ENCODE measurements around the gene GAREM1.

GAREM1 gene

DNA sequence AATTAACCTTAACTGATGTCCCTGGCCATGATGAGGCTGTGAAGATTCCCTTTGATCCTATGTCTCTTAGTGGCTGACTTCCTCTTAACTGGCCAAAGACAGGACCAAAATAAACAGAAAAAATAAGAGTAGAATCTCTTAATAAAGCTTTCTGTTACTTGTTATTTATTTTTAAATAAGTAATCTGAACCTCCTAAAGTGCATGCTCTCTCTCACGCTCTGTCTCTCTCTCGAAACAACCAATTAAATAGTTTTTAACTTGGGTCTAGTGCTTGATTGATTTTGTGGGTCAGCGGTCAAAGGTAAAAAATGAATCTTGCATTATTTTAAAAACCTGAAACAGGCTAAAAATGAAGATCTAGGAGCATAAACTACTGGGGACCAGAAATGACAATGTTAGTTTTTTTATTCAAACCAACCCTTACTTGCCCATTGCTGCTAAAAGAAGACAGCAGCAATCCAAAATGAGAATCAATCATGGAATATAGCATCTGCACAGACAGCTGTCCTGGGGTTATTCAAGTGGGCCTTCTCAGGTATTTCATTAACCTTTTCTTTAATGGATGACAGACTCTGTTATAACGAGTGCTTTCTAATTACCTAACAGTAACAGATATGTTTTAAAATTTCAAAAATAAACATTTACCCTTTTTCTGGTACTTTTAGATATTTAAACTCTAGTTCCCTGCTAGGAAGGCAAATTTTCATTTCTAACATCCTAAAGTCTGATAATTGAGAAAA is 11.2 kb downstream of the GAREM1 start:
- no peak for DNase-seq (ENCODE audit: low spot score)

DNA sequence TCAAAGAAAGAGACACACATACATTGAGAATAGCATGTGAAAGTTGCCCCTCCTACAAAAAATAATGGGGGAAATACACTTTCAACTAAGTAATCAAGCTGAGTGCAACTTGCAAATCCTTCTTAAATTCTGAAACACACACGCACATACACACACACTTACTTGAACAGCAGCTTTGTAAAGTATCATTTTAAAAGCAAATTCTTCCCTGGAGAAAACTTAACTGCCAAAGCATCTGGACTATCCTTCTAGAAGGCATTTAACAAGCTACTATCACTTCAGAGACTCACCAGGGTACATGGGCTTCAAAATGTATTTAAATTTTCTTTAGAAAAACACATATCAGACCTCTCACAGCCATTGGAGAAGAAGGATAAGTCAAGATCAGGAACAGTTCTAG is 15.3 kb downstream of the GAREM1 start:
- DNase-seq (ENCODE audit: low spot score) = no peak

DNA sequence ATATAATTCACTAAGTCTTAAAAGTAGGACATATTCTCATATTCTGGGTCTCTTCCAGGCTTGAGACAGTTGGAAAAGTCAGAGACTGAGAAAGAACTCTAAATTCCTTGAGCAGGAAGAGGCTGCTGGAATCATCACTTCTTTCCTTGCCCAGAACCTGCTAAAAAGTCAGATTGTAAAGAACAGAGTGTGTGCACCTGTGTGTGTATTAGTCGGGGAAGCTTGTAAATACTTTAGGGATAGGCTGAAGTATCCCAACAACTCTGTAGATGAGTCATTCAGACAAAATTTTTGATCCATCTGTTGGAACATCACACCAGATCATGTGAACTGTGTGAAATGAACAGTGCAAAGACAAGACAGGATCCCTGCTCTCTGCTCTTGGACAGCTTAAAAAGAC is 16.1 kb downstream of the GAREM1 start:
- no peak for DNase-seq (ENCODE audit: low spot score)

DNA sequence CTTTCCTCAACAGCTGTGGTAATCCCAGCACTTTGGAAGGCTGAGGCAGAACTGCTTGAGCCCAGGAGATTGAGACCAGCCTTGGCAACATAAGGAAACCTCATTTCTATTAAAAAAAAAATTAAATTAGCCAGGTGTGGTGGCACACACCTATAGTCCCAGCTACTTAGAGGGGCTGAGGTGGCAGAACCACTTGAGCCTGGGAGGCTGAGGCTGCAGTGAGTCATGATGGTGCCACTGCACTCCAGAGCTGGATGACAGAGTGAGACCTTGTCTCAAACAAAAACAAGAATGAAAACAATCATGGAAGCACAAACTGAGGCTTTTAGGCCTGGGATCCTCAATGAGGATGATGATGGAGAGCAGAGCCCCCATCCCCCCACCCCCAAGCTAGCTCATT is 19.8 kb downstream of the GAREM1 start:
- DNase-seq (ENCODE audit: low spot score) = no peak

DNA sequence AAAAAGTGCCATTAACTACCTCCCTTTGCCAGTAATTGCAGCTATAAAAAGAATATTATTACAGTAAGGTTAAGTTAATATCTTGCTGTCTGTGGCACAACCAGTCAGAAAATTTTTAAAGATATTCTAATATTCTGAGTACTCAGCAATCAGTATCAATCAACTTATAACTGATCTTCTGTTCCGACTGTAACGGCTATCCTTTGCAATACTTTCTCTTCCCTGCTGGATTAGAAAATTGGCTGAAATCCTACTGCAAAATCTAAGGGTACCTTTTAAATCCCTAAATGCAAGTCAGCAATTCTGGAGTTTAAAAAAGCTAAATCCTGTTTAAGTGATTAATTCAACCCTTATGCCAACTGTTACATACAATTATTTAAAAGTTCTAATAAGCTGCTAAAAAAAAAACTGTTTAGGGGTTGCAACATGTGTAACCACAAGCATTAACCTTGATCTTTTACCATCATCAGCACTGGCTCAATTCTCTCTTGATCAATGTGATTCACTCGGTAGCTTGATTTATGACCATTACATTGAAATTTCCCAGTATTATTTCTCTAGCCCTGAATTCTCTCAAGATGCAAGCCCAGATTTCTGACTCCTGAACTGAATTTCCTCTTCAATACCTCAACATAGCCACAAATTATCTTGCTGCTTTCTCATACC is 20.5 kb downstream of the GAREM1 start:
- no peak for DNase-seq (ENCODE audit: low spot score)

DNA sequence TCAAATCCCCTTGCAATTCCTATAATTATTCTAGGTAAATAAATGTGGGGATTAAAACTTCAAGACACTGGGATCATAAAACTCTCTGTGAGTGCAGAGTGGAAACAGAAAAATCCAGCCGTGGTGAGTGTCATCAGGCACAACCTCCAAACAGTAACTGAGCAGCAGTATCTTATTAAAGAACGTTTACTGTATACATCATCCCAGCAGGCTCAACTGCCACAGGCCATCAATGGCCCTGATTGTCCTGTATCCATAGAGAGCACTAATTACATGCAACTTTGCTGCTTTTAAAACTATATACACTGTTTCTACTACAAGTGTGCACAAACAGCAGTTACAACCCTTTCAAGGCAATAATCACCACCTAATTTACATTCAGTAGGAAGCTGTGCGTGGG is 23.9 kb downstream of the GAREM1 start:
- DNase-seq (ENCODE audit: low spot score) = no peak

DNA sequence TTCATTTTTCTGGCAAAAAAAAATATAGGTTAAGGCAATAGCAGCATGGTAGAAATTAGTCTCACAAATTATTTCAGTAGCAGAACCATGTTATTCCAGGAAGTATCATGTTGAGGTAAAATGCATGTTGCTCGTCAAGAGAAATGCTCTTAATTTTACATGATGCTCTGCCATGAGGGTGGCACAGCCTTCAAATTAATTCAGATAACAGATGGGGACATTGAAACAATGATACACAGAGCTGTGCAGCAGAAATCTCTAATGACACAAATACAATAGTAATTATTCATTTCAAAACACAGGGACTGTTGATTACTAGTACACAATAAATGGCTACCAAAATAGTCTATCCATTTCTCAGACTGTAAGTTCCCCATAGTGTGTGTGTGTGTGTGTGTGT is 24.8 kb downstream of the GAREM1 start:
- DNase-seq (ENCODE audit: low spot score) = no peak

DNA sequence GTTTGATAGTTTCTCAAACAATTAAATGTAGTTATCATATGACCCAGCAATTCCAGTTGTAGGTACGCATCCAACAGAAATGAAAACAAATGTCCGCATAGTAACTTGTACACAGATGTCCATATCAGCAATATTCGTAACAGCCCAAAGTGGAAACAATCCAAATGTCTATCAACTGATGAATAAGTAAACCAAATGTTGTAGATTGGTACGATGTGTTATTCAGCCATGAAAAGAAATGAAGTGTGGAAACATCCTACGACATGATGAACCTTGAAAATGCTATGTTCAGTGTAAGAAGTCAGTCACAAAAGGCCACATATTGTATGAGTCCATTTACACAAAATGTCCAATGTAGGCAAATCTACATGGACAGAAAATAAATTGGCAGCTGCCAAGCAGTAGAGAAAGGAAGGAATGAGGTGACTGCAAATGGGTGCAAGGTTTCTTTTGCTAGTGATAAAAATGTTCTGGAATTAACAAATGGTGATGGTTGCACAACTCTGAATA is 26.9 kb downstream of the GAREM1 start:
- no peak for DNase-seq (ENCODE audit: low spot score)

DNA sequence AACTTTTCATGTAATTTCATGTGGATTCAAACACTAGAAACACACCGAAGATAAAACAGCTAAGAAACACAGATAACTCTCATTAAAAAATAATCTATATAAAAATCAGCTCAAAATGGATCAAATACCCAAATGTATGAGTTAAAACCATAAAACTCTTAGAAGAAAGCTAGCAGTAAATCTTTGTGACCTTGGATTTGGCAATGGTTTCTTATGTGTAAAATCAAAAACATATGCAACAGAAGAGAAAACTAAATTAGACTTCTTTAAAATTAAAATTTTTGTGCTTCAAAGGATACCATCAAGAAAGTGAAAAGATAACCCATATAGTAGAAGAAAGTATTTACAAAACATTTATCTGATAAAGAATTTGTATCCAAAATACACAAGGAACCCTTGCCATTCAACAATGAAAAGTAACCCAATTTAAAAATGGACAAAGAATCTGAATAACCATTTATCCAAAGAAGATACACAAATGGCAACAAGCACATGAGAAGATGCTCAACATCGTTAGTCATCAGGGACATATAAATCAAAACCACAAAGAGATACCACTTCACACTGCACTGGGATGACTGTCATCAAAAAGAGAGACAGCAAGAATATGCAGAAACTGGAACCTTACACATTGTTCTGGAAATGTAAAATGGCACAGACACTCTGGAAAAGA is 27.5 kb downstream of the GAREM1 start:
- DNase-seq (ENCODE audit: low spot score) = no peak

DNA sequence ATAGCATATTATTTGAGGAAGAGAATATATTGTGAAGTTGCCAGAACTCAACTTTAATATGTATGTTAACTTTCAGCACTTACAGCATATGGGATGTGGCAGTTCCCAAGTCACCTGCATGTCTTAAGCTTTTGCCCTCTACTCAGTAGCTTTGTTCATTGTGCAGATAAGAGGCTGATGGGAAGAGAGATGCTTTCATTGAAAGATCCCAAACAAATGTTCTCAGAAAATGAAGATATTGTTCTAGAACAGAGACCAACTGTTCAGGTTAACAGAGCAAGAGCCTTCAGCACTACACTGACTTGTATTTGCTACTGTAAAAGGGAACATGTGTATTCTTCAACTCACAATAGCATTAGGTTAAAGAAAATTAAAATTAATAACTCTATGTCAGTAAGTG is 28.1 kb downstream of the GAREM1 start:
- DNase-seq (ENCODE audit: low spot score) = no peak

DNA sequence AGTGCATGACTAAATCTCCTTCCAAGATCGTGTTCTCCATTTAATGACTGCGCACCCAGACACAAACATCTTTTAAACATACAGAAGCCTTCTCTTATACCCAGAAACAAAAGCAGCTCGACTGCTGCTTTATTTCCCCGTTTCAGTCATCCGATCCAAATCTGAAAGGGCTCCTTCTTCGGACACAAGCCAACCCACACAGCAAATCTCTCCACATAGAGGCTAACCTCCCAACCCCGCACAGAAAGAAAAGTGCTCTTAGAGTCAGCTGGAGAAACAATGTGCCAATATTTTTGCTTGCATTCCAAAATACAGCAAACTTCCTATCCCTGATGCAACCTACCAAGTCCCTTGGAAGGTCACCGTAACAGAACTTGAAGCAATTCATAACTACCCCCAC is 29.1 kb downstream of the GAREM1 start:
- no peak for DNase-seq (ENCODE audit: low spot score)

DNA sequence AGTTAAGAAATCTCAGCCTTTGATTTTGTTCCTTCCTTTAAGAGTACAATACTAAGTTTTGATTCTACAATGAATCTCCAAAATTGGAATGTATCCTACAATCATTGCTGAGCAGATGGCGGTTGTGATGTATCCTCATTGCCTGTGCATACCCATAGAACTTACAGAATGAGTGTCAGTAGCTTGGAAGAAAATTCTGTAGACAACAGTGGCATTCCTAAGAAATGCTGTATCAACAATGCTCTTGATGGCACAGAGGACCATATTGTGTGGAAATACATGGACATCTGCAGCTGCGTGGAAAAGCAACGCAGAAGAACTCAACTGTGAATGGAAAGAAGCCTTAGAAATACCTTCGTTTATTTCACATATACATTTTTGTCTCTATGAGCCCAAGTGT is 30.2 kb downstream of the GAREM1 start:
- no peak for DNase-seq (ENCODE audit: low spot score)

DNA sequence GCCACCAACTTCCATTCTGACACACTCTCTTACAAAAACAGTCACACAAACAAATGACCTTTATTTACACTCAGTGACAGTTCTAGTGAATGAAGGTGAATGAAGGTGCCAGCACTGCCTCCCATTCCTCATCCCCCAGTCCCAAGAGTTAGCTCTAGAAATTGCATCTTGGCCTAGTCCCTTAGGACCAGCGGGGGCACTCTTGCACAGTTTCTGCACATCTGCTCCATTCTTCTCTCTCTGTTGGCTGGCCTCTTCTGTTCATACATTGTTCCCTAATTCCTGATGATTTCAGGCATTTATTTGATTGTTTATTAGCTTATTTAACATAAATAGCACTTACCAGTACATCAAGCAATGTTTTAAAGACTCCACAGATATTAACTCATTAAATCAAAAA is 30.9 kb downstream of the GAREM1 start:
- DNase-seq (ENCODE audit: low spot score) = no peak

DNA sequence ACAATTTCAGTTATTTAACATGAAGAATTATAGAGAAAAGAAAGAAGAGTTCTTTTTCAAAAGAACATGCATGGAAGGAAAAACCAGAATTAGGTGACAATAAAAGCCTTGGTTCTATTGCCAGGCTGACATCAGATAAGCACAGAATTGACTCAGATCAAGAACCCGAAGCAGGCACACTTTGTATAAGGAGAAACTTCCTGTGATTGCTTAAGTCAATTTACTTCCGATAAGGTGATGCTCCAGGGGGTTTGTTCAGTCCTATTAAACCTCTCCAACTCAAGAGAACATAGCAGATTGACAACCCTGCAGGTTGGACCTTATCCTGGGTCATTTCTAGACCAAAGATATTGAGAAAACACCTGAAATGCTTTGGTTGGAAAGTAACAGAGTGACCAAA is 31.4 kb downstream of the GAREM1 start:
- no peak for DNase-seq (ENCODE audit: low spot score)

DNA sequence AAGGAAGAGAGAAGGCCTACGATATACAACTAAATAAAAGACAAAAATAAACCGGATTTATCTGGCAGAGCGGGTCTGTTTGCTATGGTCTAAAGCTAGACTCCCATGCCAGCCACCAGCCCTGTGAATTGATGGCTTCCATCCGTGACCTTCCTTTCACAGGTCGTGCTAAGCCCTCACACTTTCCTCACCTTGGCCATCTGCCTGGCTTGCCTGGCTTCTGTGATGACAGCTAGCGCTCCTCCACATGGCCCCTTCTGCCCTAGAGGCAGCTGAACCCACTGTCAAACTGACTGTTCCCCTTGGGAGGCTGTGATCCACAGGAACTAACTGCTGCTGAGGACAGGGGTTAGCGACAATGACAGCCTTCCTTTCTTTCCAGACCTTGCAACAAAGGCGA is 32.5 kb downstream of the GAREM1 start:
- DNase-seq (ENCODE audit: low spot score) = no peak

DNA sequence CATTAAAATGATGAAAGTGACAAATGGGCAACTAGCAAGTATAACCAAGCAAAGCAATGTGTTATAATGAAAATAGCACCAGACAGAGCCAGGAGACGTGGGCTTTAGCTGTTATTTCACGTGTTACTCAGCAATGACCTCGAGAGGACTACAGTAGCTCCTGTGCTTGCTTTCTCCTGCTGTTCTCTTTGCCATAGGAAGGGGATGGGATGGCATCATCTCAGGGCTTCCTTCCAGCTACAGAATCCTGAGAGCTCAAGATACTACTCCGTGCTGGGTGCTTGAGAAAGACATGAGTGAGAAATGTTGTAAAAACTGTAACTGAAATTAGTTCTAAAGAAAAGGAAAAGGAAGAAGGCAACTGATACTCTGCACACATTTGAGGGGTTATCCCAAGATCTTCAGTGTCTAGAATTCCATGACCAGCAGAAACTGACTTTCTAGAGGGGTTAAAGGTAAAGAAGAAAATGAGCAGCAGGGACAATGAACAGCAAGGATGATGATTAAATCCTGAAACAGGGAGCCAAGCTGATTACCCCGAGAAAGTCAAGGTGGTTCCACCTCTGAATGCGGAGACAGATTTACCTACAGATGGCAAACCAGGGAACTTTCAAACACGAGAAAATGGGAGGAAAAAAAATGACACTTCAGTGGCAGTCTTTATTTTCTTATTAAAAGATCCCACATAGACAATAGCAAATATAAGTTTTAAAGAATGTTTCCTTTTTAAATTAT is 33.4 kb downstream of the GAREM1 start:
- DNase-seq (ENCODE audit: low spot score) = no peak

DNA sequence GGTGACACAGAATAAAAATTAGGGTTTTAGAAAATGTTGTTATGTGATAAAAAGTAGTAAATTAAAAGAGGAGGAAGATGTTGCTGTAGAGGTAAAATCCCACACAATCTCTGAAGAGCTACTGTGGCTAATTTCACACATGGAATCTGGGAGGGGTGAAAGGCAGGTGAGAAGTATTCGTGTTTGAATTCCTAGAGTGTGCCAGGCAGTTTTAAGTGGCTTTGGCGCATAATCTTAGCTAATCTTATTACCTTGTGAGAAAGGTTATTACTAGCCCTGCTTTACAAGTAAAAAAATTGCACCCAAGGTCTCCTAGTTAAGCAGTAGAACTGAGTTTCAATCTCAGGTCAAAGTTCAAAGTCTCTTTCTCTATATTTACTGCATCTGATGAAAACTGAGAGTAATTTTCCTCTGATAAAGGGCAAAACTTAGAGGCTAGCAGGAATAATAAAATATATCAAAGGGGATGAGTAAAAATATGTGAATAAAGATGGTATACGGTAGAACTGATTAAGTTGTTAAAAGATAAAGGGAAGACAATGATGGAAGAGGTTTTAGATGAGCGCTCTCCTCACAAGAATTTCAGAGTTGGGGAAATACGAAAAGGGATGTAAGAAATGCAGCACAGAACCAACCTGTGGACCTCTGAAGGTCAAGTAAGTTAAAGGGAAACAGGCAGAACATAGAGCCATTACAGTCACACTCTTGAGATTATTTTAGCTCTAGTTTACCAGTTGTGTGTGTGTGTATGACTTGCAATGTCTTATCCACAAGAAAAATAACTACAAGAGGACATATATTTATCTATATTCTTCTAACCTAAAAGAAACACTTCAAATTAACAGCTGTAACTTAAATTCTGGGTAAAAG is 34.8 kb downstream of the GAREM1 start:
- DNase-seq (ENCODE audit: low spot score) = no peak

DNA sequence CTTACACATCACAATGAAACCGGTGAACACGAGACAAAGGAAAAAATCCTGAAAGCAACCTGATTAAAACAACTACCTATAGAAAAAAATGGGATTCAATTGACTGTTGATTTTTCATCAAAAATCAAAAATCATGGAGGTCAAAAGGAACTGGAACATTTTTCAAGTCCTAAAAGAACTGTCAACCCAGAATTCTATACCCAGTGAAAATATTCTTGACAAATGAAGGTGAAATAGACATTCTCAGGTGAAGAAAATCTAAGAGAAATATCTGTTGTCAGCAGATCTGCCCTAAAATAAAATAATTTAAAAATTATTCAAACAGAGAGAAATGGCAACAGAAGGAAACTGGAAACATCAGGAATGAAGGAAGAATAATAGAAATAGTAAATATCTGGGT is 38.9 kb downstream of the GAREM1 start:
- no peak for DNase-seq (ENCODE audit: low spot score)

DNA sequence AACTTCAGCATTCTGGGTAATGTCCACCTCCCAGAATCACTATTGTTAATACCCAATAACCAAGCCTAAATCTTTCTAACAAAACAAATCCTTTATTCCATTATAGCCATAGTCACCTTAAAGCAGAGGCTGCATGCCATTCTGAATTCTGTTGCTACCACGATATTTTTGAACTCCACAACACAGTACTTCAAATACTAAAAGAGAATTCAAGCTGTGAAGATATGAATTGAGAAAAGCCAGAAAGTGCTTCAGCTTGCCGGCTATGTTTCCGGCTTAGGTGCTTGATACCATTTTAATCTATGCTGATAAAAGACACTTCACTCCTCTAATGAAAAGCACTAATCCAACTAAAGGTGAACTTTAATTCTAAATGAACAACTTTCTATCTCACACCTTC is 41.3 kb downstream of the GAREM1 start:
- no peak for DNase-seq (ENCODE audit: low spot score)

DNA sequence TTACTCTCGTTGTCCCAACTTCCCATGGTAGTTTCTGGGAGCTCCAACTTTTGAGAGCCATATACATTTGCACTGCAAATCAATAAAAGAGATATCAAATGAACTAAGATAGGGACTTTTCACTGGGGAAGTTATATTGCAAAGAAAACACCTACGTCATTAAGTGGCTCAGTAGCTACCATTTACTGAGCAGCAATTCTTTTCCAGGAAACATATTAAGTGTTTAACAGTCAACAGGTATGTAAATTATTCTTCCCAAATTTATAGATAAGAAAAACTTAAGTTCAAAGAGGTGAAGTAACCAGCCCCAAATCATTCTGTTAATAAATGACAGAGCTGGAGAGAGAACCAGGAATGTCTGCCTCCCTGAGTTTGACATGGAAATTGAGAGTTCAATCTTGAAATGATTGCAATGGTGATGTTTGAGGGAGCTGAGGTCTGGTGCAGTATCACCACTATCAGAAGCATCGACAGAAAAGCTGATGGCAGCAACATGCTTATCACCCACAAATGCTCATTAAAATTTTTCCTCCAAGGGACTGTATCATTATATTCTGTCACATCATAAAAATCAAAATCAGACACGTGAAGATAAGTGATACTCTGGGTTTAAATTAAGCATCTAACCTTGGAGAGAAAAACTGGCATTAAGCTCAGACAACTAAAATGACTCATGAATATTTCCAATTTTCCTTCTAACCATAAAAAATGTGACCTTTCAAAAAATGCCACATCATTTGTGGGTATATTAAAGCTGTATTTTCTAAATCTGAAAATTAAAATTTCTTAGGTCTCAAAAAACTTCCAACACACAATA is 43.4 kb downstream of the GAREM1 start:
- no peak for DNase-seq (ENCODE audit: low spot score)

DNA sequence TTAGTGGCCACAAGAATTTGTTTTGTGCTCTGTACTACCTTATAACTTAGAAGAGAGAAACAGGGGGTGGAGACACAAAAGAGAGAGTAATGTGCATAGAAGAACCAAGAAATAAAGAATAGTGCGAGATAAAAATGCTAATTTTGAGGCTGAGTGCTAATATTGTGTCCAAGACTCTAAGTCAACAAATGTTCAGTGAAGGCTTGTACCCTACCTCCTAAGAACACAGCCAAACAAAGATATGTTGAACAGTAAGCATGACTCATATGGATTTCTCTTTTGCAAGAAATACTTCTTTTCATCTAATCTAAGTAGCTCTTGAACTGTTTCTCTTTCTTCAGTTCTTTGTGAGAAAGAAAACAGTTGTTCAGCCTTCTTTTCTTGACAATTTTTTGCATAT is 45.2 kb downstream of the GAREM1 start:
- DNase-seq (ENCODE audit: low spot score) = no peak
